Prostate gland (tissue), 2 donors: ENCODE results near the gene CDHR2. TPM values are rescaled to one million over a fixed set of nuclear protein-coding genes. Genes with fewer than 3 reads are reported as not detected.

ENCODE experiments used
- DNase-seq: peaks from one replicate; pipeline ENCODE4 v3.0.0-alpha.2; 2019; ENCODE audit warnings: low spot score
- H3K27ac ChIP-seq, 2 donors: fragments of 200-600 bp; sonication (generic); 2 replicates each; pipeline ENCODE4 v1.5.1; 2017 to 2019
- H3K27me3 ChIP-seq: fragments of 200-600 bp; sonication (generic); replicated peaks from 2 replicates; pipeline ENCODE4 v1.5.1; 2019; ENCODE audit not compliant: insufficient read depth
- H3K36me3 ChIP-seq, 2 donors: fragments of 200-600 bp; sonication (generic); 1 replicate in 1 of 2; 2 replicates in 1 of 2; pipeline versions ENCODE4 v1.5.1 to v1.8.1; 2017 to 2019
- H3K4me1 ChIP-seq: fragments of 200-600 bp; sonication (generic); replicated peaks from 2 replicates; pipeline ENCODE4 v1.5.1; 2019
- H3K4me3 ChIP-seq, 2 donors: fragments of 200-600 bp; sonication (generic); 2 replicates each; pipeline ENCODE4 v1.5.1; 2017 to 2019
- H3K9me3 ChIP-seq: fragments of 200-600 bp; sonication (generic); 2 replicates; pipeline ENCODE4 v1.5.1; 2017
- CTCF ChIP-seq, 4 experiments: fragments of 200-600 bp in 2 of 4; fragments of 450-650 bp in 2 of 4; sonication (generic) in 2 of 4; IDR thresholded peaks; 1 replicate in 3 of 4; 2 replicates in 1 of 4; pipeline ENCODE4 v1.5.1; 2016 to 2019; ENCODE audit warnings: antibody characterized with exemption in 4 of 4, mild to moderate bottlenecking in 2 of 4, moderate library complexity in 2 of 4
- POLR2A ChIP-seq: fragments of 450-650 bp; IDR thresholded peaks from one replicate; pipeline ENCODE4 v1.6.1; 2016; ENCODE audit warnings: antibody characterized with exemption, mild to moderate bottlenecking
- POLR2AphosphoS5 ChIP-seq: sonication (generic); formaldehyde crosslinking; IDR thresholded peaks from one replicate; pipeline ENCODE4 v1.6.1; 2017; ENCODE audit warnings: antibody characterized with exemption
- WGBS: methylation state at CpG from one replicate; pipeline ENCODE4 v1.1.5; 2018; 5-methylcytosine and 5-hydroxymethylcytosine counted together
- intact Hi-C: fragments of 100-400 bp; cut with DNase I; formaldehyde crosslinking; loops from one replicate; pipeline ENCODE4 v1.14.2; 2022
- total RNA-seq, 2 donors: library from RNA; depleted of rRNA; stranded (reverse); fragments of >200 nt; gene quantifications; one replicate each; pipeline ENCODE4 v1.1.0, GENCODE V29; 2016

The CDHR2 gene
- total RNA-seq, 2 donors from 2014 or later = 1.1 TPM; not detected in 1

DNA sequence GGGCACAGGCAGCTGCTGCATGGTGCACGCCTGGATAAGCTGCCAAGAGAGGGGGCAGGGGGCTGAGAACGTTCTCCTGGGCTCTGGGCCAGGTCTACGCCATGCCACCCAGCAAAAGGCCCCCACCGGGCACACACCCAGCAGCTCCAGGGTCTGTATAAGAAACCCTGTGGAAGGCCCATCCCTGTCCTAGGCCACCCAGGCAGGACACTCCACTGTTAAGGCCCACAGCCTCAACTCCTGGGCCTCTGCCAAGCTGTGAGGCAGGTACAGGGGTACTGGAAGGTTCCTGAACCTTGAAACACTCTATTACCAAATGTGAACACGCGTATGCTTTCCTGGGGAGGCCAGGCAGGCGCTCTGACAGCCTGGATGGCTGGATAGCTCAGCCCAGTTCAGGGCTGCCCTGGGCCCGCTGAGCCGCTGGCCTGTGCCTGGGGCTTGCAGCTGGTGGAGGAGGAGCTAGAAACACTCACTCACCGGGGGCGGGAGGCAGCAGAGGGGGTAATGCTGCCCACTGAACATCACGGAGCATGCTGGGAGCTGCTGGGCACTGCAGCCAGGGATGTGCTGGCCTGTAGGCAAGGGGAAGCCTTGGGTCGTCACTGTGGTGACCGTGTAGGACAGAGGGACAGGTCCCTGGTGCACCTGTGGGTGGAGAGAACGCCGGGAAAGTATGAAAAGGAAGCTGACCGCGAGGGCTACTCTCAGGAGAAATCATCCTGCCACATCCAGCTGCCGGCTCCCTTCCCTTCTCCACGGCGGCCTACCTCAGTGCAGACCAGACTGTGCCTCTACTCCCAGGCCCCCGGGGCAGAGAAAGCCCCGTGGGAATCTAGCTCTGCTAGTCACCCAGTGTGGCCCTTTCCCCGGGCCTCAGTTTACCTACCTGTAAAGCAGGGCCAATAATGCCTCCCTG is 17.9 kb upstream of the CDHR2 start:
- intact Hi-C loops = no loop called here
- Histone ChIP-seq H3K27me3 (no peaks in the 10 kb centered on the region), H3K4me1 (peaks cover 14% of the 10 kb centered on the region), H3K9me3 (no peaks in the 10 kb centered on the region), H3K4me3 (no peak overlapping the region), H3K27ac (no peak overlapping the region), H3K36me3 (peaks cover 0 to 23% of the 10 kb centered on the region in 2 donors)
- 53% methylated on average over 24 of the region's 24 CpGs for WGBS
- TF ChIP-seq POLR2AphosphoS5 (no peak), CTCF (IDR thresholded peaks at IDR 0.05) (no peak), POLR2A (no peak)
- no peak for DNase-seq

DNA sequence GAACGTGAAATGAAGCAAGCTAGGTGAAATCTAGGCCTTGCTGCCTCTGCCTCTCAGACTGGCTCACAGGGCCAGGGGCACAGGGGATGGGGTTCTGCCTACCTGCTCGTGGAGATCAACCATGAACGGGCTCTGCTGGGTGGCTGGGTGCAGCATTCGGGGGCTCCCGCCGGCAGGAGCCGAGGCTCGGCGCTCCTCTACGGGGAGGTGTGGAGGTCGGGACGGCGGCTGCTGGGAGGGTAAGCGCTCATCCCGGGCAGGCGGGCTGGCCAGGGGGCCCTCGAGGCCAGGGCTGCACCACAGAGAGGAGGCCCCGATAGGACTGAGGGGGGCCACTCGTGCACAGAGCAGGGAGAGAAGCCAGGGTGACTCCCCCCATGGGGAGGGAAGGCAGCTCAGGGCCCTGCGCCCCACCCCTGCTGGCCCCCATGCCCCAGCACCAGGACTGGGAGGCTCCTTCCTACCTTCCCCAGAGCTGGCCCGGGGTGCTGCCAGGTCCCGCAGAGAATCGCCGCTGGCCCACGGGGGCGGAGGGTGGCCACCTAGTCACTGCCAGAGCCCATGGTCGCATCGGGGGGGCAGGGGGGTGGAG is 17.1 kb upstream of the CDHR2 start:
- no peak for DNase-seq
- Histone ChIP-seq H3K27ac (no peak overlapping the region), H3K4me1 (peaks cover 14% of the 10 kb centered on the region), H3K4me3 (no peak overlapping the region), H3K9me3 (no peaks in the 10 kb centered on the region), H3K36me3 (peaks cover 0 to 23% of the 10 kb centered on the region in 2 donors), H3K27me3 (no peaks in the 10 kb centered on the region)
- 84% methylated on average over 21 of the region's 28 CpGs for WGBS
- TF ChIP-seq POLR2A (no peak), CTCF (IDR thresholded peaks at IDR 0.05) (no peak), POLR2AphosphoS5 (no peak)
- intact Hi-C loops = no loop called here

DNA sequence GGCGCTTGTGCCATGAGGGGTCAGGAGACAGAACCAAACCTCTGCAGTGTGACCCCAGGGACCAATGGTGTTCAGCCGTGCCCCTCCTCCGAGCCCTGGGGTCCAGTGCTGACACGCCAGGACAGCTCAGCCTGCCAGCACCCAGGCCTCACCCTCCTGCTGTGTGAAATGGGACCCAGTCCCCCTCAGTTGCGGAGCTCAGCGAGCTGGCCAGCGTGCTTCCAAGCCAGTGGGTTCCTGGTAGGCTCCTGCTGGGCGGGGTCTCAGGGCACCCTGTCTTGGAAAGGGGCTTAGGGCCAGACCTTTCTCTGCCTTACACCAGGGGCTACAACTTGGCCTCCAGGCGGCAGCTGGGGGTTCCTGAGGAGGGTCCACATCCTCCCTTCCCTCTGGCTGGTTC is 16.3 kb upstream of the CDHR2 start:
- Histone ChIP-seq H3K4me1 (peaks cover 14% of the 10 kb centered on the region), H3K4me3 (no peak overlapping the region), H3K27me3 (no peaks in the 10 kb centered on the region), H3K36me3 (peaks cover 0 to 23% of the 10 kb centered on the region in 2 donors), H3K9me3 (no peaks in the 10 kb centered on the region), H3K27ac (no peak overlapping the region)
- 88% methylated on average over 8 of the region's 9 CpGs for WGBS
- DNase-seq = no peak
- TF ChIP-seq CTCF (IDR thresholded peaks at IDR 0.05) = no peak
- TF ChIP-seq POLR2AphosphoS5 = no peak
- no peak for TF ChIP-seq POLR2A
- intact Hi-C loops = no loop called here

- H3K27me3 ChIP-seq = no peaks in the 10 kb centered on the region
- H3K36me3 ChIP-seq = peaks cover 0 to 23% of the 10 kb centered on the region in 2 donors
- peaks cover 14% of the 10 kb centered on the region for H3K4me1 ChIP-seq
- intact Hi-C loops = no loop called here
- TF ChIP-seq CTCF (IDR thresholded peaks at IDR 0.05) = no peak
- no peak for TF ChIP-seq POLR2AphosphoS5
- TF ChIP-seq POLR2A = no peak
- DNase-seq = no peak
- H3K27ac ChIP-seq = no peak overlapping the region
- H3K9me3 ChIP-seq = no peaks in the 10 kb centered on the region
- 20% methylated on average over 8 of the region's 8 CpGs for WGBS
- no peak overlapping the region for H3K4me3 ChIP-seq
Measured at GRCh38 chr5:176533390-176533789, 15.8 kb upstream of the CDHR2 start.
